GM21390 (cell line): ENCODE data around the gene KRR1.

Source experiments
- ATAC-seq: cut with Tn5 transposase; IDR thresholded peaks from one replicate; pipeline ENCODE4 v1.9.1; 2021; ENCODE audit not compliant: unreplicated experiment

The KRR1 gene

DNA sequence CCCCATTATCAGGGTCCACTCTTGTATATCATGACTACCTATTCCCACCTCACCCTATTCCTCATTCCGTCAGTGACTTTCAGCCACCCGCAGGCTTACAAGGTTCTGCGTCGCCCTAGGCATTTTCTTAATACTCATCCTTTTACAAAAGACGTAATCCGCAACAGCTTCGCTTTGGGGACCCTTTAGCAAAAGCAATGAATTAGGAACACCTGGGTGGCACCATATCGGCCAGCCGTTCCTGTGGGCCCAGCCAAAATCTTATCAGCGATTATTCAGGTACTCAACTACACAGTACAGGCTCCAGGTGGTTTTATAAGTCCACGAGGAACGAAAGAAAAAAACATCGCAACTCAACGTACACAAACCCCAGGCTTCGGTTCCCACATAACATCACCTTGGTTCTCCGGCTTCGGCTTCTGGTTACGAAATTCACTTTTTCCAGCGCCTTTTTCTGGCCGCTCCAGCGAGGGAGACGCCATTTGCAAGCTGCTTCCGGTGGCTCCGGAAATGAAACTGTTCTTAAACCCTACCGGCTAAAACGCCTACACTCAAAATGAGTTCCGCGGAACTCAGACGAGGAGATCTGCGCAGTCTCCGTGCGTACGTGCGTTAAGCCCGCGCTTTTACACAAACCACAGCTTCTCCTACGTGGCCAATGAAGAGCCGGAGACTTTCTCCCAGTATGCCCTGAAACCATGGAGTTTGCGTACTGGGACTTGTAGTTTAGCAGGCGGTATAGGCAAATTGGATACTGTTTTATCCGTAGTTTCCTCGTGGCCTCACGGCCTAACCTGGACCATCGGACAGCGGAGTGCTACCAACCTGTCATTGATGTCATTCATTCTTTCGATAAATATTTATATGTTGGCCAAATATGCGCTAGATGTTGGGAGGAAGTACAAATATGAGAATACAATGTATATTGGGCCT is at the start of gene KRR1:
KRR1 (minus strand) TSS at position 494 of the 933 bp plus-strand sequence; CDS start at position 482, 12 bp downstream.
- ATAC-seq = peak; percentile 97

DNA sequence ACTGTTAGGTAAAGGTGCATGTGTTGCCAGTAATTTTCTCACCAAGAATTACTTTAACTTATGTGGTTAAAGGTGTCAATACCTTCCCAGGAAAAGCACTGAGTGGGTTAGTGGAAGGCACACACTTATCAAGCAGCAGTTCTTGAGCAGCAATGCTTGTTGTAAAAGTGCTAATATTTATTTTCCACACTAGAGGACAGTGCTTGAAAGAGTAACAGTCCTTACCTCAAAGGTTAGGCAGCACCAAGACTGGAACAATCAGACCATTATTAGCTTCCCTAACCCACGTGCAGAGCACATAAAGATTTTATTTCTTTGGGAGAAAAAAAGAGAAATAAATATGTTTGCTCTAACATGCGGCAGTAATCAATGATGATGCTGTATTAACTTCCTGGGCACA is 48.8 kb upstream of the KRR1 start:
- ATAC-seq = no peak

DNA sequence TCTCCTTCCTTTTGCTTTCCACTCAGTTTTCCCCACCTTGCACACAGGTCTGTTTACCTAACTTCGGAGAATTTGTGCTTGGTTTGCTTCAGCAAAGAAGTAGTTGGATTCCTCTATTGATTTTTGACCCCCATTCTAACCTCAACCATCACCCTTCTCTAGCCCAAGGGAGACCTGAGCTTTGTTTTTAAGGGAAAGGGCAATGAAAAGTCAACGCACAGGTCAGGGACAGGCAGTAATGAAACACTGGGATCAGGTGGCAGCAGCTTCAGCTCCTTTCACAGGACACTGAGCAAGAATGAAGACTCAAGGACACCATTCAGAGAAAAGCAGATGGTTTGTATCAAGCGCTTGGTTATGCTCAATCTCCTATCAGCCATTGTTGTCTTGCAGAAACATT is 46.9 kb upstream of the KRR1 start:
- no peak for ATAC-seq

DNA sequence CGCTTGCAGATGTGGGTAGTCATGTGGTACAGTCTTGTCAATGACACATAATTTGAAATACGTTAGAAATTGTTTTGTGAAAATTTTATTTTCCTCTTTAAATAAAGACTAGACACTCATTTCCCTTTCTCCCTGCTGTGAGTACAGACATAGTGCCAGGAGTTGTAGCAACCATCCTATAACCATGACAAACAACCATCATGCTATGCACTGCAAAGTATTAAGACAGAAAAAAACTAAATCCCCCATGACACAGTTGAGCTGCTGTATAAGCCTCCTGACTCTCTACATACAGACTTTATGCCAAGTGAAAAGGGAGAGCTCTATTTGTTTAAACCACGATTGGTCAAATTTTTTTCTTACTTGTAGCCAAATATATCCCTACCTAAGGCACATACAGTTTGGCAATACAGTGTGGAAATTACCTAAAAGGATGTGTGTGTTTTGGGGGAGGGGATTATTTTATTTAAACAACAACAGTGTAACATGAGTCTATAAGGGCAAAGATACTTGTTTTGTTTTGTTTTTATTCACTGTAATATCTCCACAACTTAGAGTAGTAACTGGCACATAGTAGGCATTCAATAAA is 45.0 kb upstream of the KRR1 start:
- ATAC-seq = no peak

GRCh38 chr12:75554556-75554880 is 43.1 kb upstream of the KRR1 start:
- ATAC-seq = no peak

GRCh38 chr12:75553836-75554555 is 42.6 kb upstream of the KRR1 start:
- ATAC-seq = no peak

DNA sequence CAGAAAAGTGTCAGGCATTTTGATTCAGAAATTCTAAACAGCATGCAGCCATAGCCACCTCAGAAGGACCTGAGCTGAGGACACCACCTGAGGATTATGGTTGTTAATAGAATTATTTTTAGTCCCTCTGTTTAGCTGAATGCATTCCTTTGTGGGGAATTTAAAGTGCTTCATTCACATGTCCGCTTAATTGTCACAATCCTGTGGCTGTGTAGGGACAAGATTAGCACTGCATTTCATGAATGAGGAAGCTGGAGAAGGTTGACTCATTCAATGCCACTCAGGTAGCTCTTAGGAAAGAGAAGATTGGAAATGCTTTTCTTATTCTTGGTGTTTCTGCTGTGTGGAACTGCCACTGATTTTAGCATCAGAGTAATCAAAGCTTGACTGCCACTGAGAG is 42.0 kb upstream of the KRR1 start:
- ATAC-seq = no peak

GRCh38 chr12:75551477-75551876 is 40.1 kb upstream of the KRR1 start:
- no peak for ATAC-seq

- no peak for ATAC-seq
These were observed 39.2 kb upstream of the KRR1 start for GRCh38 chr12:75550401-75551240.

- no peak for ATAC-seq
These were observed 38.6 kb upstream of the KRR1 start for GRCh38 chr12:75549989-75550388.

DNA sequence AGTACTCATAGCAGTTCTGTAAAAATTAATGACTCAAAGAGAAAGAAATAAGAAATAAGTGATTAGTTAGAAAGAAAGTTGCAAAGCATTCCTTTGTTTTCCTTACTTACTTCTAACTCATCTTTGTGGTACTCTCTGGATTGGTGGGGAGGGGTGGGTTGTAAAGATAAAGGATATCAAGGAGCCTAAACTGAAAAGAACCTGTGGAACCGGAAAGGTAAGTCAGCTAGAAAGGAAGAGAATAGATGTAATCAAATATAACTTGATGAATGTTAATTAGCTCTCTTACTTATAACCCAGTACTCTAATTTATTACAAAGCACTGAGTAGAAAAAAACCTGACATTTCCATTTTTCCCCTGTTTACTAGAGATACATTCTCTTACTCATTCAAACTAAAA is 37.5 kb upstream of the KRR1 start:
- no peak for ATAC-seq

DNA sequence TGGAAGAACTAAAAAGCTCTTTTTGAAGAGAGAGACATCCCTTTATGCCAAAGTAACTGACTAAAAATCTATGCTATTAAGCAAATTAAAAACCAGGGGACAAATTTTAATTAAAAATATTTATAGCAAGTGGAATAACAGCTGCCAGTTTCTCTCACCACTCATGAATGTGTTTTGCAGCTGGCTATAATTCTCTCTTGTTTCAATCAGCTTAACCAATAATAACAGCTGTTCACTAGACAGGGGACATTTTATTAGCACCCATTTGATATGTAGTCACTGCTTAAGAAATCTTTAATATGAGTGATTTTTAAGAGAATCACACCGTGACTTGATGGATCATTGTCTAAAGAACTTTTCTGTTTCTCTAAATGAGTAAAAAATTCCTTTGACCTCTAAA is 34.2 kb upstream of the KRR1 start:
- no peak for ATAC-seq

- ATAC-seq = no peak
These were observed 32.1 kb upstream of the KRR1 start for GRCh38 chr12:75543529-75543928.

GRCh38 chr12:75542942-75543341 is 31.5 kb upstream of the KRR1 start:
- ATAC-seq = no peak

DNA sequence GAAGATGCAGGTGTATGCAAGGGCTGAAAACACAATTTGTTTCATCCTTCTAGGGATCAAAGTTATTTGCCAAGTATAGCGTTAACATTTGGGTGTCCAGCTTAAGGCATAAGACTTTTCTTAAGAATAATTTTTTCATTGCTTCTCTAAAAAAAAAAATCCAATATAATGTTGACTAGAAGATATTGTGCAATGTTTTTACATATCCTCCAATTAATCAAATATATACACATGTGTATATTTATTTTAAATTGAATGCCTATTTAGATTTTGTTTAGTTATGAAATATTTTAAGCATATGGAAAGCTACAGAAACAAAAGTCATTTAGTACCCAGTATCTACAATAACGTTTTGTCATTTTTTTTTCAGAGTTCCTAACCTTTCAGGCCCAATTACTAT is 28.5 kb upstream of the KRR1 start:
- ATAC-seq = no peak

DNA sequence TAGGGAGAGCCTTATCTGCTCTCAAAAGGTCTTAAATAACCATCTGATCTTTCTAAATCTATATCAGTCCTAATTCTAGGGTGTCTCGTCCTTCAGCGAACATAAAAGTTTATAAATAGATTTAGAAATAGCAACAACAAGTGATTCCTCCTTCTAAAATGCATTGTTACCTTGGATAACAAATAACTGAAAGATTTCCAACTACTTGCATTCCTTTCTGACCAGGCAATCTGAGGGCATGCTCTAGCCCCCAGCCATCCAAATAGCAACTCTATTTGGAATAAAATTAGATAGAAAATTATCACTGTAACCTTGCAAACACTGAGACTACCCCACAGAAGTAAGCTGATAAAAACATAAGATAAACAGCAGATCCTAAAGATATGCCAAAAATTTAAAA is 21.8 kb upstream of the KRR1 start:
- ATAC-seq = no peak

DNA sequence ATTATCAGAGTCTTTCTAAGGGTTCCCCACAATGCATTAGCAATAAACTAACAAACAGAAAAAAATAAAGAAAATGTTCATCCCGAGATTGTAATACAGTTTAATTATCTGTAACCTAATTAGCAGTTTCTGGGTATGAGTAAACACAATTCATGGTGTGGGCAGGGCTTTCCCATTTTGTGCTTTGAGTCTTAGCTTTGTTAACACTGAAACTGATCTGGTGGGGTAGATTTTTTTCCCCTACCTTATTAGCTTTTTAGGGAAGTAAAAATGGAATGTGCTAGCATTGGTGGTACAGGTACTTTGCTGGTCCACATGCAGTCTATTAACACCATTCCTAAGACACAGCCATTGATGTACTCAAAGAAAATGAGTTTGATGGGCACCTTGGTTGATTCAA is 18.4 kb upstream of the KRR1 start:
- ATAC-seq = no peak

- no peak for ATAC-seq
These were observed 17.9 kb upstream of the KRR1 start for GRCh38 chr12:75529316-75529715.

DNA sequence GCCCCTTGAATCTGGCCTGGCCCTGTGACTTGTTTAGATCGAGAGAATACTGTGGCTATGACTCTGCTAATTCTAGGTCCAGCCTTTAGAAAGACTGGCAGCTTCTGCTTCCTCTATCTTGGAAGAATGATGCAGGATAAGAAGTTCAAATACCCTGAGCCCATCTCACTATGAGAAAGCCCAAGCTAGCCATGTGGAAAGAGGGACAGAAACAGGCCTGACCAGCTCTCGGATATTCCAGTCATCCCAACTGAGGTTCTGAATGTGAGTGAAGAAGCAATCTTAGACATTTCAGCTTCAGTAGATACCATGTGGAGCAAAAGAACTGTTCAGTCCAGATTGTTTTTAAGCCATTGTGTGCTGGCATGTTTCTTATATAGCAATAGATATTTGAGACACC is 17.3 kb upstream of the KRR1 start:
- no peak for ATAC-seq

GRCh38 chr12:75528272-75528671 is 16.9 kb upstream of the KRR1 start:
- ATAC-seq = no peak
